MV-4-11 (cell line): ENCODE data around the gene KCNG2.

Experiments used
- DNase-seq: peaks from one replicate; lab custom pipeline; 2025; lab: John Stamatoyannopoulos, UW

The KCNG2 gene

DNA sequence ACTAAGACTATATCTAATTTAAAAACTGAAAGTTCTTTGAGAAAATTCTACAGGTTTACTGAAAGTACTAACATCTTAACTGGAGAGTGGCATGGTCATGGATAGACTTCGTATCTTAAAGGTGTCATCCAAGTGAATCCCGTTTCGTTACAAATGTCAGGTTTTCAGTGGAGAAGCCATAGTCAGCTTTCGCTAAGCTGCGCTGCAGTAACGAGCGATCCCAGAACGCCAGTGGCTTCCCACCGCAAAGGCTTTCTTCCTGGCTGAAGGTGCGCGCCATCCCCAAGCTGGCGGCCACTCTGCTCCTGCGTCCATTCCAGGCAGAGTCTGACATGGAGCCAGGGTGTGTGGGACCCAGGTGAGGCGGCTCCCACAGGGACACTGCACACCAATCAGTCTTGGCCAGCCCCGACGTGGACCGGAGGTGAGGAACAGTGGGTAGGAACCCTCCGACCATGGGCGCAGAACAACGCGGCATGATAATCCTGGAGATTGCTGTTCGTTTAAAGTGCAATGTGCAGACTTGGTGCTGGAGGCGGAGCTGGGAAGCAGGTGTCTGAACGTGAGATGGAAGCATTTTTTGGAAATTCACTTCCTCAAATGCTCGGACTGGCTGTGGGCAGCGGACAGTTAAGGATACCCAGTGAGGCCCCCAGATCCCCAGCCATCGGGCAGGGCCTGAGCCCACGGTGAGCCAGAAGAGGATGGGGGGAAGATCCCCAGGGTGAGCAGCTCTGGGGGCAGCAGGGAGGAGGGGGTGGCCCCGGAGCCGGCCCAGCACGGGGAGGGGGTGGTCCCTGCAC, 27.8 kb upstream of the KCNG2 start:
- no peak for DNase-seq

DNA sequence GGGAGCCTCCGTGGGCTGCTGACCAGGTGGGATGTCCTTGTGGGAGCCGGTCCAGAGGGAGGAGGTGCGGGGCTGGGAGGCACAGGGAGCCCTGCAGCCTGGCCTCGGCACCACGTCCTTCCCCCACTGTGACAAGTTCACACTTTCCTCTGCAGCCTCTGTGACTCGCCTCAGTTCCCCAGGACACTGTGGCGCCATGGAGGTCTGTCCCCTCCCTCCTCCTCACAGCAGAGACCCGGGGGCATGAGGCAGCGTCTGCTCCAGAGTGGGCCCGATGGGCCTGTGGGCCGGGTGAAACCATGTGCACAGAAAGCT, 27.3 kb upstream of the KCNG2 start:
- DNase-seq = no peak

DNA sequence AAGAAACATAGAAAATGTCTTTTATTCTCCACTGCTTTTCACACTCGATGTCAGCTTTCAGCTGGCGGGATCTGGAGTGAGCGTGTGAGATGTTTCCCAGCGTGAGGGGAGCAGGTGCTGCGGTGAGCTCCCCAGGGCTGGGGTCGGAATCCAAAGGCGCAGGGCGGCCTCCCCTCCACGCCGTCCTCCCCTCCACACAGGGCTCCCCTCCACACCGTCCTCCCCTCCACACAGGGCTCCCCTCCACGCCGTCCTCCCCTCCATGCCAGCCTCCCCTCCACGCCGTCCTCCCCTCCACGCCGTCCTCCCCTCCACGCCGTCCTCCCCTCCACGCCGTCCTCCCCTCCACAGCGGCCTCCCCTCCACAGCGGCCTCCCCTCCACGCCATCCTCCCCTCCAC, 26.9 kb upstream of the KCNG2 start:
- no peak for DNase-seq

DNA sequence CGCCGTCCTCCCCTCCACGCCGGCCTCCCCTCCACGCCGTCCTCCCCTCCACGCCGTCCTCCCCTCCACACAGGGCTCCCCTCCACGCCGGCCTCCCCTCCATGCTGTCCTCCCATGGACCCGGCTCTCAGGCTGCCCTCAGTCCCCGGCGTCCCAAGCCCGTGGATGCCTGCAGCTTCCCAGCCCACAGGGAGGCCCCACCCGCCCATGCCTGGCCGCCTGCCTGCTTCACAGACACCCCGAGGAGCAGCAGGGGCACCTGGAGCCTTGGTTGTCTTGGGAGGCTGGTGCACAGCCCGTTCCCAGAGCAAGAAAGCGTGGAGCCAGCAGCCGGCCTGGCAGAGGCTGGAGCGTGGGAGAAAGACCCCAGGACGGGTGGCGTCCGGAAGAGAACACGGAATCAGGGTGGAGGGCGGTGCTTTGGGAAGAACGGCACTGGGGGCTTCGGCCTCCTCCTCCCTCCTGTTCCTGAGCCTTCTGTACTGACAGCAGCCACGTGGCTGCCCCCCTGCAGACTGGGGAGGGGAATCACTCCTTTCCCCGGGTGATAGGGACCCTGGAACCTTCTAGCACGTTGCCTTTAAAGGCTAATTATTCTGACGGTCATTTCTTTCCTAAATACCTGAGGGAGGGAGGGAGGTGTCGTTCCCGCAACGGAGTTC, 26.2 kb upstream of the KCNG2 start:
- no peak for DNase-seq

DNA sequence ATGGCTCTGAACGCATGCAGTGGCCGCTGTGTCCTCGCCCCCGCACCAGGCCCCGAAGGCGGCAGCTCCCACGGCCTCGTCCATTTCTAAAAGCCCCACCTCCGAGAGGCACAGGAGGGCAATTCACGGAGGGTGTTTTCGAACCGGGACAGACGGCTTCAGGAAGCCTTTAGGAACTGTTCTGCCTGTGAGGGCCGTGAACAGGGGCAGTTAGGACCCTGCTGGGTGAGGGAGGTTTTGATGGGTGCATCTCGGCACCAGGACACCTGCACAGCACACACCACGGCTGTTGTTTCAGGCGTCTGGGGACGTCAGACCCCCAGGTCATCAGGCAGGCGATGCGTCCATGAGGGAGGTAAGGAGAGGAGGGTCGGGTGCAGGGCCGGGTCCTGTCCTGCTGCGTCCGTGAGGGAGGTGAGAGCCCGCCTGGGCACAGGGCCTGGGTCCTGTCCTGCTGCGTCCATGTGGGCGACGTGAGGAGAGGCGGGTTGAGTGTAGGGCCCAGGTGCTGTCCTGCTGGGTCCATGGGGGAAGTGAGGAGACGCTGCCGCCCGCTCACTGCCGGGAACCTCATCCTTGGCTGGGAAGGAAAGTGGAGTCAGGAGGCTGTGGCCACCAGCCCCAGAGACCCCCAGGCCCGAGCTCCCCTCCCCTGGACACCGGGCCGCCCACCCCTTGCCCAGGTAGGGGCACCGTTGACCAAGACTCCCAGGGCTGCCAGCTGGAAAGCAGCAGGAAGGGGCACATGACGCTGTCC, 25.5 kb upstream of the KCNG2 start:
- DNase-seq = no peak

DNA sequence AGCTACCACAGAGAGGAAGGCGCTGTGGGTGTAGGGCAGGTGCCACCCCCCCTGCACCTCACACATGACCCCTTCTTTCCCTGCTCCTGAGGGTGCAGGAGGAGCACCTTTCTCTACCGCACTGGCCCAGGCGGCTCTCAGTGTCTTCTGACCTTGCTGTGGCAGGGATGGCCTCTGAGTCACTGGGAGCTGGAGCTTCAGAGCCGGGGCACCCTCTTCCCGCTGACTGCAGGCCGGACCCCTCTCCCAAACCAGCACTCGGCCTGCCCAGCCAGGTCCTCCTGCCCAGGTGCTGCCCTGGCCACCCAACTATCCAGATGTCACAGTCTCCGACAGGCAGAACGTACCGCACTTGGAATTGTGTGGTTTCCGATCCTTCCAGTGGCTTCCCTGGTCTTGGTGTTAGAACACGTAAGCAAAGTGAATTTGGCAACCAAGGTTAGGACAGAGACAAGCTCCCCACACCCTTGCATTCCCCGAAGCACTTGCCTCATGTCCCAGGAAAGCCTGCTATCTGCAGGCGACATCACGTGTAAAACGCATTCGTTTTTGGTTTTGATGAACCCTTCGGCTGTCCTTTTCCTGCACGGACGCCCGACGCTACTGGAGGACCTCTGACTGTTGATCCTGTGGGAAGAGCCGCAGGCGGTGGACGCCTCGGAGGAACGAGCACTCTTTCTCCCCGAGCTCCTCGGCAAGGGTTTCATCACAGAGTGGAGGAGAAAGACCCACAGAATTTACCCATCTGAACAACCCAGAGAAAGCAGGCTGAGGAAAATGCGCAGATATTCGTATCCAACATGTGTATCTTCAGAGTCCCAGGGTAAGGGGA, 24.7 kb upstream of the KCNG2 start:
- DNase-seq = no peak

DNA sequence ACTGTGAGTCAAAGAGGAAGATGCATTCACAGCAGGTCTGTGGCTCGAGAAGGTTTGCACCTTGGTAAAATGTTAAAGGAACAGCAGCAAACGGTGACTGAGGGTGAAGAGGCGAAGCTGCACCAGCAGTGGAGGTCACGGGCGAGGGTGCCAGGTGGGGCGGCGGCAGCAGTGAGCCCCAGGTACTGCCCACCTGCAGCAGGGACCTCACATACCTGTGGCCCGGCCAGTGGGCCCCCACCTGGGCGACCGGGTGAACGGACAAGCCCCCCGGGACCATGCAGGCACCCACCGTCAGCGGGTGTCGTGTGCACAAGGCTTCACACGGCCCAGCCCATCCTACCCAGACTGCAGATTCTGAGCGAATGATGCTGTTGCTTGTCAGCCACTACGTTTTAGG, 23.6 kb upstream of the KCNG2 start:
- DNase-seq = no peak

DNA sequence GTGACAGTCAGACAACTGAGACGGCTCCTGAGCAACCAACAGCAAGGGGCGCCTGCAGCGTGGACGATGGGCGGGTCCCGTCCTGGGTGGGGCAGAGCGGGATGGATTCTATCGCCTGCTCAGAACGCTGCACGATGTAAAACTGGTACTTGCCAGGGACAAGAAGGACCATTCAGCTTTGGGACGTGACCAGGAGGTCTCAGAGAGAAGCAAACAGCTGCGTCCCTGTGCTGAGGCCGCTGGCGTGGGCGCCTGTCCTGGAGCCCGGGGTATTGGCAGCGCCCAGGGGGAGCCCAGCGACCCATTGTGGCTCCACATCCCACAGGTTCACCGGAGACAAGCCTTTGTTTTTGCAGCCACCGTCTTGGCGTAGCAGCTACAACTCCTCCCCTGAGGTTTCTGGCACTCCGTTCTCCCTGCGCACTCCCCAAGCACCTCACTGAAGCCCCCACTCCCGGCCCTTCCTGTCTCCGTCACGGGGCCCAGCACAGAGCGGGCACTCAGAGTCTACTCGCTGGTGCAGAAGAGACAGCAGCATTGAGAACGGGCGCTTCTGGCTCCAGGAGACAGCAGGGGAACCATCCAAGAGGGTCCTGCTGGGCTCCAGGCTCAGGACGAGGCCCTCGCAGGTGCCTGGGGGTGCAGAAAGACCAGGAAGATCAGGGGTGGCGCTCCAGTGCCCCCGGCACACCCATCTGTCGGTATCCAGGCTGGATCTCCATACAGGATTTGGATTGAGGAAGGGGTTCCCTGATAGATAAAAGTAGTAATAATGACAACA, 22.1 kb upstream of the KCNG2 start:
- DNase-seq = no peak

DNA sequence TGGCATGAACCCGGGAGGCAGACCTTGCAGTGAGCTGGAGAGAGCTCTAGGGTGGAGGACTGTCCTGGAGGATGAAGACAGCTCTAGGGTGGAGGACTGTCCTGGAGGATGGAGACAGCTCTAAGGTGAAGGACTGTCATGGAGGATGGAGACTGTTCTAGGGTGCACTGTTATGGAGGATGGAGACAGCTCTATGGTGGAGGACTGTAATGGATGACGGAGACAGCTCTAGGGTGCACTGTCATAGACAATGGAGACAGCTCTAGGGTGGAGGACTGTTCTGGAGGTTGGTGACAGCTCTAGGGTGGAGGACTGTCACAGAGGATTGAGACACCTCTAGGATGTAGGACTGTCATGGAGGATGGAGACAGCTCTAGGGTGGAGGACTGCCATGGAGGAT, 21.1 kb upstream of the KCNG2 start:
- DNase-seq = no peak

DNA sequence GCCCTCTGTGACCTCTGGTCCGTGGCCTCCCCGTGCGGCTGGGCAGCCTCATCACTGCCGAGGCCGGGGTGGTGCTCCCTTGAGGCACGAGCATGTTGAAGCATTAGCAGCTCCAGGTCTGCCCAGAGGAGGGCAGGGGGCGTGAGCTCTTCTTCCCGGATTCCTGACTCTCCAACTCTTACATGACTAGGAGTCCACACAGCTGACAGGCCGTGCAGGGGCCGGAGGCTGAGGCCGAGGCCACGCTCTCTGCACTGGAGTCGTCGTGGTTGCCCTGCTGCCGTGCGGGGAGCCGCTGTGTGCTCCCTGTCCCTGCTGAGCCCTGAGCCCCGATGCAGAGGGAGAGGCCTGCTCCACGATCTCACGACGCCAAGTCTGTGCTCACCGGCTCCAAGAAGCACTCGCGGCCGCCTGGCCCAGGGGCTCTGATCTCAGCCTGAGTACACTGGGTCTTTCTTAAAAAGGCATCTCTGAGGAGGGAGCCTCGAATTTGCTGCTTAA, 19.4 kb upstream of the KCNG2 start:
- no peak for DNase-seq

DNA sequence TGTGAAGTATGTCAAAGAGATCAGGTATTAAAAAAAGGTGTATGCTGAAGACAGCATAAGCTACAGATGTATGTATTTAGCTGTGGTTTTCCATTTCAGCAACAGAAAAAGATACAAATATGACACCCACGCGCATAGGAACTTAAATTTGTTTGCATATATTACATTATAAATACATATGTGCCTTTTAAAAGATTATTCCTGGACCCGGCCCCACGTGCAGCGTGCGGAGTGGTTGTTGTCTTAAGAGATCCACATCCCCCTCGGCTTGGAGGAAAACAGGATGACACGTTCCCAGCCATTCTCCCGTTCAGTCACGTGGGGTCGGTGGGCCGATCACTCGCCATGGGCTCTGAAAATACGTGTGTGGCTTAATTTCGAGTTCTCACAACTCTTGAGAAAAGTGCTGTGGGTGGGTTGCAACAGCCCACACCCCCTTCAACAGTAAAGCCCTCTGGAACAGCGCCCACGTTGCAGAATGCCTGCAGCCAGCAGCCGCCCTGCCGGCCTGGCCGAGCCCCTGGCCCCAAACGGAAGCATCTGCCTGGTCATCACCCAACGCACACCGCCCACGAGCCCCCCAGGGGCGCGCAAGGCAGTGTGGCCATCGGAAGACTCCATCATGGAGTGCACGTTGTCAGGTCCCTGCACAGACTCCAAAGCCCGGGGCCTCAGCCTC, 18.6 kb upstream of the KCNG2 start:
- DNase-seq = no peak

DNA sequence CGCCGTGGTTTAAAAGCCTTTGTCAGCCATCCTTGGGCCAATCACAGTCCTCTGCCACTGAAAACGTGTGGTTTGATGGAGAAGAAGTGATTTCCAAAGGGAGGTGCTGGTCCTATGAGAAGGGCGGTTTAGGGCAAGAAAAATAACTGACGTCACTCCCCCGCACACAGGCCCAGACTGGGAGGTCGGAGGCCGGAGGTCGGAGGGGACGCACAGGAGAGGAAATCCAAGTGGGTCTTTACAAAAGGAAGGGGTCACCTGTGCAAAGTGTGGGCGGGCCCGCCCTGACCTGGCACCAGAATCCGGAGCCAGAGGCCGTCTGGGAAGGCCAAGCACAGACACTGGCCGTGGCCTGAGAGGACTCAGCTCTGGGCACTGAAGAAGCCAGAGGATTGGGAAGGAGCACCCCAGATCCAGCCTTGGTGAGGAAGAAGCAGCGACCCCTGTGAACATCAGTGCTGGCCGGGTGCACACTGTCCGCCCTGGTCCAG, 18.0 kb upstream of the KCNG2 start:
- no peak for DNase-seq

DNA sequence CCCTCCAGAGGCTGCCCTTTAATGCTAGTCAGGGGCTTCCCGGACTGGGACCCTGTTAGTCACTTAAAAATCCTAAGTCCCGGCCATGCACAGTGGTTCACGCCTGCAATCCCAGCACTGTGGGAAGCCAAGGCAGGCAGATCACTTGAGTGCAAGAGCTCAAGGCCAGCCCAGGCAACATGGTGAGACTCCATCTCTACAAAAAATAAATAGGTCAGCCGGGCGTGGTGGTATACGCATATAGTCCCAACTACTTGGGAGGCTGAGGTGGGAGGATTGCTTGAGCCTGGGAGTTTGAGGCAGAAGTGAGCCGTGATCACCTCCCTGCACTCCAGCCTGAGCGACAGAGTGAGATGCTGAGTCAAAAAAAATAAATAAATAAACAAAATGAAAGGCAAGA, 17.2 kb upstream of the KCNG2 start:
- DNase-seq = no peak

DNA sequence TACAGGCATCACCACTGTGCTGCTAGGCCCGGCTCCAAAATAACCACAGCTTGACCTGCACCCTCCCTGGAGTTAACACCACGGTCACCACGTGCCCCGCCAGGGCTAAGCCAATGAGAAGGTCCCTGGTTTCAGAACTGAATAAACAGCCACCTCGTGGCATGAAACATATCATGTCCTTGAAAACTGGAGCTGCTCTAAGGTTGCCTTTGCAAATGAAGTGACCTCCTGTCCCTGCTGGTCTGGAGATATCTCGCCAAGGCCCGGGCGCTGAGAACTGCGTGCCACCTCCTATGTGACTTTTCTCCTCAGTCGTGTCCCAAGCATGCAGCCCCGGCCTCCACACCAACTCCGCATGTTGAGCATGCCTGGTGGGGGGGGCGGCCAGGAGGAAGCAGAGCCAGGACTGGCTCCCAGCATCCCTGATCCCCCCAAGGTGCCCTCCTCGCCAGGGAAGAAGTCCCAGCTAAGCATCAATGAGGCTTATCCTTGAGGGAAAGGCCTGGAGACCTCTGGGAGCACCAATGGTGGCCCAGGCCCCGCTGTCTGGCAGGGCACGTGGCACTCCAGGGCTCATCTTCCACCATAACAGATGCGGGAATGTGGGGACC, 16.3 kb upstream of the KCNG2 start:
- no peak for DNase-seq

DNA sequence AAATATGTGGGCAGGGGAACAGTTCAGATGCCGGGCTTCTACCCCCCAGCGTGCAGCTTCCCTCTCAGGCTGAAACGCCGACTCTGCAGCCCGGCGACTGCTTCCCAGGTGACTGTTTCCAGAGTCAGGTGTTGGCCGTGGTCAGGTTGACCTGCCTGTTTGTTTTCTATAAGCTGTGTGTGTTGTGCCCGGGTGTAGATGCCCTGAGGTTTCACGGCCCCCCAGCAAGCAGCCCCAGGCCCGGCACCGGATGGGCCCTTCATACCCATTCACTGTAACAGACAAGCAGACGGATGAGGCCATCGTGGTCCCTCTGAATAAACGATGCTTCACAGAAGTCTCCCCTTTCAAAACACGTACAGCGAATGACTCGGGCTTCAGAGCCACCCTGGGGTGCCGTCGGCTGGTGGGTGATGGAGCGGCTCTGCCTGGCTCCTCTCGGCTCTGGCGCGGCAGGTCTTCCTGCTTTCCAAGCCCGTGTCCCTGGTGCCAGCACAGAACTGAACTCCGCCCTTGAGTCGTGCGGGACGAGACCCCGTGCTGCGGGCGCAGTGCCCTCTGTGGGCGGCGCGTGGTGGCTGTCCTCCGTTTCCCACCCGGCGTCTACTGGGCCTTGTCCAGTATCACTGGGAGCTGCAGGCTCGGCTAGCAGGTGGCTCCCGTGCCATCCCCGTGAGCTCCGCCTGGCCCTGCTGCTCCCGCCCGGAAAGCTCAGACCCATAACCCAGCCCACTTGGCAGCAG, 15.0 kb upstream of the KCNG2 start:
- no peak for DNase-seq

DNA sequence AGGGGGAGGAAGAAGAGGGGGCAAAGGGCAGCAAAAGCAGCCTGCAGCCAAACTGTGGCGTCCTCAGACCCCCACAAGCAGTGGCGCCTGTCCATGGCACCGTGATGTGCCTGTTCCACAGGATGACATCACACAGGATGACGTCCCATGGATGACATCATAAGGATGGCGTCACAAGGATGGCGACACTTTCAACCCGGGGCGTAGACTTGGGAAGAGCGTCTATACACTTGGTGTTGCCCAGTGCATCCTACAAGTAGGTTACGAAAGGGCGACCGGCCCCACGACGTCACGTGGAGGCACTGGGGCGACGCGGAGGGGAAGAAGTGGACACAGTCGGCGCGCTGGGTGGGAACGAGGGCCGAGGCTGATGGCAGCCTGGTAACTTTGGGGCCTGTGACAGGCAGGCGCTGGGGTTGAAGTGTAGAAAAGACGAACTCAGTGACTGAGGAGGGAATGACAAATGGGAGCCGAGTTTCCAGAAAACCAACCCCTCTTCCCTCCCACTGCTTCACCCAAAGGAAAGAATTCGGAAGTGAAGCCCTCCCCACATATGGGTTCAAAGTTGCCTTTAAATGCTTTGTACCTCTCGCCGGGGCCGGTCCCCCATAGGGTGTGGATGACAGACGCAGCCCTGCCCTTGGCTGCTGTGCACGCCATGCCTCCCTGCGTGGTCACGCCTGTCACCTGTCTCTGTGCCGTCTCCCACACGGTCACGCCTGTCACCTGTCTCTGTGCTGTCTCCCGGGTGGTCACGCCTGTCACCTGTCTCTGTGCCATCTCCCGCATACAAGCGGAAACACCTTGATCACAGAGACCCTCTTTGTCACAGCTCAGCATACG, 13.4 kb upstream of the KCNG2 start:
- no peak for DNase-seq

DNA sequence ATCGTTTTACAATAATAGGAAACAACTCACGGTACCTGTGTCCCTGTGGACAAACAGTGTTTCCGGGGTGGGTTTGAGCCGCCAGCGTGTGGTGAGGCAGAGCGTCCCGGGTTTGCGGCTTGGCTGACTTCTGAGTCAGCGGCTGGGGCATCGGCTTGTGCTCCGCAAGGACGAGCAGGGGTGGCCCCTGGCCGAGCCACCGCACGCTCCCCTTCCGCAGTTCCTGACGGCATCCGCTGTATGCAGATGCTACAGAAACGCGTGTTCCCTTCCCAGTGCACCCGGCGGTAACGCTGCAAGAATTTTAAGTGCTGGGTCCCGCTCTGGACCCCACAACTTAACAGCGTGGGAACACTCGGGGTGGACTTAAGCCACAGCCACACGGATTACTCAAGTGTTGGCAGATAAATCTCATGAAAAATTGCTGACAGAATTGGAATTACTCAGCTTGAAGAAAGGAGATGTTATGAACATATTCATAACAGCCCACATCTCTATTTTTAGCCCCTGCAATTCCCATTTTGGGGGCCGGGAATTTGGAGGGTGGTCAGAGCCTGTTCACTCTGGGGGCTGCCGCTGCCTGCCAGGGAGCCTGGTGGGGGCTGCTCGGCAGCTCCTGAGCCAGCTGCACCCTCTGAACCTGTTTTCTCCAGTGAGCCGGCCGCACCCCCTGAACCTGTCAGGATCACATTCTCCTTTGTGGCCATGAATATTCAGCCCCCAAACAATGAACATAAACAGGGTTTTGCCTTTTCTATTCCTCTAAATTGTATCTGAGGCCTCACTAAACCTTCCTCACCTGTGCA, 12.6 kb upstream of the KCNG2 start:
- no peak for DNase-seq

DNA sequence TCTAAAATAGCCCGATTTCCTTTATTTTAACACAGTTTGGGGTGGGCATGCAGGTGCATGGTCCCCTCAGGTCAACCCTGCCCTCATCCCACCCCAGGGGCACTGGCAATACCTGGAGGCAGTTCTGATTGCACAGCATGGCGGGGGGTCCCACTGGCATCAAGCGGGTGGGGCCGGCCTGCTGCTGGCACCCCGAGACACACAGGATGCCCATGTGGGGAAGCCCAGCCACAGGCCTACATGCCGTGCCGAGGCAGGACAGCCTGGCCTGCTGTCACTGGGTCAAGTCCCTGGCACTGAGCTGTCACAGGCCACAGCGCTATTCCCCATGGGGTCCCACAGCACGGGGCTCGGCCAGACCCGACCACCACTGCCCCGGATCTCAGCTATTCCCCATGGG, 11.9 kb upstream of the KCNG2 start:
- no peak for DNase-seq
